Left forelimb (tissue), 1 donor: Measurements from ENCODE around the gene PGLYRP3.
"Not testable (repeated sequence)": the region's sequence is repeated elsewhere in the genome, so short reads cannot be mapped to it uniquely, and the experiment has no call there.

ENCODE experiments used
- DNase-seq: peaks from one replicate; pipeline ENCODE4 v3.0.0-alpha.2; 2018; ENCODE audit warnings: low spot score

The PGLYRP3 gene

DNA sequence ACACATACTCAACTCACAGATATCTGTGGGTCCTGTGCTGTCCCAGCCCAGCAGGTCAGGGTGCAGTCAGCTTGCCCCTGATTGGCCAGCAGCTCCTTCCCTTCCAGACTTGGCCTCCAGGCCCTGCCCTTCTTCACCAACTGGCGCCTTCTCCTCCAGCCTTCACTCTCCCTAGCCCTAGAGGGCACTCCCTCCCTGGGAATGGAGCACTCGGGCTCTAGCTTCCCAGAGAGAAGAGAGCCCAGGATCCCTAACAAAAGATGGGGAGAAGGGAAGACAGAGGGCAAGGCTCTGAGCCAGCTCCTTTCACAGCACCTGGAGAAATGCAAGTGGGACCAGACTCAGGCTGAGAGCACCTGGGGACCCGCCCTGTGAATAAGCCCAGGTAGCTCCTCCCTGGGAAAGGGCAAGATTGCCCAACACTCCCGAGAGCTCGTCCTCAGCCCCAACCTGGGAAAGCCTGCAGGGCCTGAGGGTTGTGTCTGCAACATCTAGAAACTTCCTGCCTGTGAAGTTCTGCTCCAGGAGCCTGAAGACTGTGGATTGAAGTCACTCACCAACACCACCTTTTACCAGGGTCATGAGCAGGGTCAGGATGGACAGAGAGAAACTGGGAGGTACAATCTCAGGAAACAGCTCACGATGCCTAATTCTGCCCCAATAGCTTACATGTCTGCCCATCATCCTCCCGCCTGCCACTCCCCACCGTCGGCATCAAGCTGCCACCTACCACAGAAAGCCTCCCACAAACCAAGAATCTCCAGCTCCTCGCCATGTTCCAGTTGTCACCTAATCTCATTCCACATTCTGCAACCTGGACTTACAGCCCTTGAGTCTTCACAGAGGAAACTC is 36.0 kb upstream of the PGLYRP3 start, which contains the start of gene PGLYRP4:
PGLYRP4 (minus strand) TSS at position 331 of the 852 bp plus-strand sequence. CDS start 909 bp downstream, outside the sequence.
- no peak for DNase-seq

DNA sequence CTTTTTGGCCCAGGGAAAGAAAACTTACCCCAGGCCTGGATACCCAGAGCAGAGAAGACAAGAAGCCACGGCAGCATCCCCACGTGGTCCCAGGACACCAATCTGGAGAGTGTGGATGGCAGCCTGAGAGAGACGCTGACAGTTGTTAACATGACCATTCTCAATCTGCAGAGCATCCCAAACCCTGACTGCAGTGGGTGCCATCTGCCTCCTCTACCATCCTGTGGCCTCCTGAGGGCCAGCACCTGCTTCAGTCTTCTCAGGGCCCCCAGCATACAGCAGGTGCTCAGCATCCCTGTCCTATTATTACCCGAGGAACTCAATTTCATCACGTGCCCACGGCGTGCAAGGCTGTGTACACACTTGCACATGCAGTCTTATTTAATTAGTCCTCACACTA is 35.1 kb upstream of the PGLYRP3 start:
- no peak for DNase-seq

DNA sequence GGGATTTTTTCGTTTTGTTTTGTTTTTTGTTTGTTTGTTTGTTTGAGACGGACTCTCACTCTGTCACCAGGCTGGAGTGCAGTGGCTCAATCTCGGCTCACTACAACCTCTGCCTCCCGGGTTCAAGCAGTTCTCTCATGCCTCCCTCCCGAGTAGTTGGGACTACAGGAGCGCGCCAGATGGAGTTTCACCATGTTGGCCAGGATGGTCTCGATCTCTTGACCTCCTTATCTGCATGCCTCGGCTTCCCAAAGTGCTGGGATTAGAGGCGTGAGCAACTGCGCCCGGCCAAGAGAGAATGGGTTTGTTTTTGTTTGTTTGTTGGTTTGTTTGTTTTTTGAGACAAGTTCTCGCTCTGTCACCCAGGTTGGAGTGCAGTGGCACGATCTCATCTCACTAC is 34.3 kb upstream of the PGLYRP3 start:
- DNase-seq: not testable (repeated sequence)

DNA sequence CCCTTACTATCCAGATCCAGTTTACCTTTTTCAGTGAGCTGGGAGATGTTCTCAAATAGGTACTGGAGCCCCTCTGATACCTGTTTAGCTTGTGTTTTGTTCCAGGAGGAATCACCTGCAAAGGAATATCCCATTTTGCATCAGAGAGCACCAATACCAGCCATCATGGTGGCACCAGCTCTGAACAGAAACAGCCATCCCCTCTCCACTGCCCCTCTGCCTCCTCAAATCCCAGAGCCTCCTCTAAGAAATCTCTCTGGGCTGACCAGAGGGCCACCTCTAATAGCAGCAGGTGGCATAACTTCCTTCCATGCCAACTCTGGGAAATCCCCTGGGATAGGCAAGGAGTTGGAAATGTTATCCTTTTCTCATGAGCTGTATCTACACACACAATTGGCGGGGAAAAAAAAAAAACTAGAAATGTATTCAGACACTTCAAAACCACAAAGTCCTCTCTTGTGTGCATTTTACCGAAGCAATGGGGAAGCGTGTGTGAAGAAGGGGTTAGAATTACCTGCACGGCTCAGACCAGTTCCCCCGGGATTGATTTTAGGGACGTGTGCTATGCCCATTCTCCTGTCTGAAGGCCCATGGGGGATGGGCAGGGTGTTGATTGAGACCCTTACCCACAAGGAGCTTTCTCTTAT is 33.4 kb upstream of the PGLYRP3 start:
- no peak for DNase-seq

DNA sequence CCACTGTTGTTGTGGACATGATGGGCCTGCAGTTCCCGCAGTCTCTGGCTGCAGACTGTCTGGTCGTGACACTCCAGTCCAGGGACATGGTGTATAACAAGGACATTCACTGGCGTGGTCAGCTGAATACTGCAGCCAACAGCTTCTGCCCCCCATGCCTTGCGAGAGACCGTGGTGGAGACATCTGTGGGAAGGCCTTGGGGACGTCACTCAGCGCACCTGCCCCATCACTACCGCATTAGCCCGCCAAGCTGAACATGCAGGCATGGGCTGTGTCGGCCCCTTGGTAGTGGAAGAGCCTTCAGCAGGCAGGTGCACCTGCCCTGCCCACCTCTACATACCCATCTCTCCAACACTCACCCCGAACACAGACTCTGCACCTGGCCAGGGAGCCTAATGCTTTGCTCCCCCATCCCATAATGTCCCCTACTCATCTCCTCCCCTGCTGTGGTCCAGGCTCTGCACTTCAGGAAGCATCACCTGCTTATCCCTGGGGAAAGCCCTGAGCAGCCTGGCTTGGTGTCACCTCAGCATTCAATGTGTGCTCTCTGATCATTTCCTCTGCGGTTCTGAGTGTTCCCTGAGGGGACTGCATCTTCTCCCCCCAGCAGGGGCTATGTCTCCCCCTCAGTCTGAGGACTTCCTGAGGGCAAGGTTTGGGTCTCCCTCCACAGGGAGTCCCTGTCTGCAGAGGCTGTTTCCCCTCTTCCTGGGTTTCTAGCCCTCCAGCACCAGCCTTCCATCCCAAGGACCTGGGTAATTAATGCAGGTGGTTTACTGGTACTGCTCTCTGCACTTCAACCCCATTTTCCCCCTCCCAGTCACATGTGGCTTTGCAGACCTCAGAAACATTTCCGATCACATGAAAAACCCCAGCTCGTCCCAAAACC is 32.7 kb upstream of the PGLYRP3 start:
- no peak for DNase-seq

DNA sequence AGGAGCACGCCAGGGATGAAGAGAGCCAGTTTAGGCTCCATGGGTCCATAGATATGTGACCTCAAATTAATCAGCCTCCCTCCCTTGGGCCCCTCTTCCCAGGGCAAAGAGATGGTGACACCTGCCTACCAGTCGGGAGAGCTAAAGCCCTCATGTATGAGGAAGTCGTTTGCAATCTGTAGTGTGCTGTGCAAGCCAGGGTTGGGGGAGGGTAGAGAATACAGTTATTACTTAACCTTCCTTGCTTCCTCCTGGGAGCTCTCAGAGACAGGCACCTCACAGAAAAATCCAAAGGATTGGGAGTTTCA is 31.9 kb upstream of the PGLYRP3 start:
- no peak for DNase-seq

DNA sequence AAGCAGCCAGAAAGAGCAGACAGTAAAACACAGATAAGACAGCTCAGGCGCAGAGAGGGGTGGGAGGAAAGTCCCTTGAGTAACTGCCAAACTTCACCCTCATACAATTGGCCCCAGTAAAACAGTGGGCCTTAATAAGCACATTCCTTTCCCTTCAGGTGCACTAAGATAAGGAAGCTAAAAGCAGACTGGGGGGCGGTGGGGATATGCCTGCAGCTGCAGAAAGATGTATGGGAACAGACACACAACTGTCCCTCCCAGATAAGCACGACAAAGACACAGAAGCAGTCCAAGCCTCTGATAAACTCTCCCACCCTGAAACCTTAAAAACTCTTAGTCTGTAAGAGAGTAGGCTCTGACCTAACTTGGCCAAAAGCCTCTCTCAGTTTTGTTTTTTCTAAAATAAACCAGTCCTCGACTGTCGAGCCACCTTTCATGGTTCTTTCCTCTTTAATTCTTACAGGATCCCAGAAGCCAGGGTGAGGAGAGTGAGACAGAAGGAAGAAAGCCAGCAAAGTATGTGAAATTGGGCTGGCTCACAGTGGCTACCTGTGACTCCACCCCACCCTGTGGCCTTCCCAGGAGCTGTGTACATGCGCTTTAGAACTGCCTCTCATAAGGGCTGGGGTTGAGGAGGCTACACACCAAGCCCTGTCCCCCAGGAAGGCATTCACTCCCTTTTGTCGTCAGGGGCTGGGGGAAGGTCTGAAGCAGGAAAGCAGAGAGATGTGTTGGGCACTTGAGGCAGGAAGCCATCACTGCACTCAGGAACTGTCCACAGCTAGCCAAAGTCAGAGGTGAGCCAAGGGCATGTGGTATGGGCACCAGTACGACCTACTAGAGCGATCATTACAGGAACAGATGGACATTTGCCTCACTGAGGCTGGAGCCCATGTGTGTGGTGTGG is 31.3 kb upstream of the PGLYRP3 start:
- DNase-seq: no peak

DNA sequence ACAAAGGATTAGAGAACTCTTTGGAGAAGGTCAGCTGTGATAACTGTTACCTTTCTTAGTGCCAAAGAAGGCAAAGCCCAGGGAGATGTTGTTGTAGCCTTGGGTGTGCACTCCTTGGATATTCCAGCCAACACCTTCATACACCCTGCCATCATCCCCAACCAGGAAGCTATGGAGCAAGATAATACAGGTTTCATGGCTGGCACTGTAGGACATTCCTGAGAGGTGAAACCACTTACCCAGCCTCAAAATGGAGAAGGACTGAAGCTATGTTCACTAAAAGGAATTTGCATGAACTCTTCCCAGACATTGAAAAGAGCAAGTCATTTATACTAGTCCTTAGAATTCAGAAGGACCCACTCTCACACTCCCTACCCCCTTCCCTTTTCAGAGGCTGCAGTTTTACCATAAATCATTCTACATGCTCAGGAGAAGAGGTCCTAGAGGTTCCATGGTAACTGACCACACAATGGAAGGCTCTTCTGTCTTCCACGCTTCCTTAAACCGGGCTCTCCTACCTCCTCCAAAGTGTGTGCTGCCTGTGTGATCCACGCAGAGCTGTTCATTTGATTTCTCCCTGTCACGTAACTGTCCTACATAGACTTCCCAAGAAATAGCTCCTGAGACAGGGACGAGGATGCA is 30.4 kb upstream of the PGLYRP3 start:
- no peak for DNase-seq

DNA sequence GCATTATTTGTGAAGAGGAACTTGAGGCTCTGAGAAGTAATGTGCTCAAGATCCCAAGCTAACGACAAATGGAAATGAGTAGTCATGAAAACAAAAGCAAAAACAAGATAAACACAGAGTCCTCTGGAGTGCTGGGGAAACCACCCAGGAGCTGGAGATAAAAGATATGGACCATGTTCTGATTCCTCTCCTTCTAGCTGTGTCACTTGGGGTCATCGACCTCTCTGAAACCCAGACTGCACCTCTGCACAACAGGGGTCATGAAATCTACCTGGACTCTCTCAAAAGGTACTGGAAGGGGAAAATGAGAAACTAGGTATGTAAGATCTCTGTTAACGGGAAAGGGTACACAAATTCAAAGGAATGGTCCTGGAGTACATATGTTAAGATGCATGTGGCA is 29.4 kb upstream of the PGLYRP3 start:
- DNase-seq: no peak

DNA sequence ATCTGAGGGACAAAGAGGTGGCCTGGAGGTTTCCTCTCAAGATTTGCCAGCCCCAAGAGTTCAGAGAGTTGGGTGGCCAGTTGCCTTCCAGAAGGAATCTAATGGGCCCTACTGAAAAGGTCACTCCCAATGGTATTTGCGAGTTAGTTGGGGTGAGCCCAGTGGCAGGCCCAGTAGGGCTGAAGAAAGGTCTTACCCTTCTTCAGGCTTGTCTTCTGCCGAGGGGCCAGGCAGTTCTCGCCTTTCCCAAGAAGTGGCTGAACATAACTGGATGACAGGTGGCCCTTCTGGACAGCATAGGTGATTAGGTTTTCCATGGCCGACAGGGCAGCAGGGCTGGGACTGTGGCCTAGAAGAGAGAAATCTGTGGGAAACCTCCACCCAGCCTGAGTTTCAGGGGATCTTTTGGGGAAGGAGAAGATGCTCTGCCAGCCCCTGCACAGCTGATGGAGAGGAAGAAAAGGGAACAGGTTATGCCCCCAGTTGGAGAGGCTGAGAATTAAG is 28.7 kb upstream of the PGLYRP3 start:
- DNase-seq: no peak

DNA sequence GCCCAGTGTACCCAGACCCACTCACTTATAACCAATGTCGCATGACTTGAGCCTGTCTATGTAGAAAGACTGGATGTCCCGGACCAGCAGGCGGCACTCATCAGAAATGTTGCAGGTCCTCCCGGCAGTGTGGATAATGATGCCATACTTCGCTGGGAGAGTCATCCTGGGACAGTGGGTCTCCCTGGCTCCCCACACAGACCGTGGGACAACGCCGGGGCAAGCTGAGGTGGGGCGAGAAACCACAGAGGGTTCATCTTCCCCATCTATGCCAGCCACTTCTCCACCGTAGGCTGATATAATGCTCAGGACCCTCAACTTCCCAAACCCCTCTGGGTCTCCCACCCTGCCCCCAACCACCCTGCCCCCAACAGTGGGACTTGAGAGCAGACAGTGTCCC is 27.6 kb upstream of the PGLYRP3 start:
- DNase-seq: no peak

DNA sequence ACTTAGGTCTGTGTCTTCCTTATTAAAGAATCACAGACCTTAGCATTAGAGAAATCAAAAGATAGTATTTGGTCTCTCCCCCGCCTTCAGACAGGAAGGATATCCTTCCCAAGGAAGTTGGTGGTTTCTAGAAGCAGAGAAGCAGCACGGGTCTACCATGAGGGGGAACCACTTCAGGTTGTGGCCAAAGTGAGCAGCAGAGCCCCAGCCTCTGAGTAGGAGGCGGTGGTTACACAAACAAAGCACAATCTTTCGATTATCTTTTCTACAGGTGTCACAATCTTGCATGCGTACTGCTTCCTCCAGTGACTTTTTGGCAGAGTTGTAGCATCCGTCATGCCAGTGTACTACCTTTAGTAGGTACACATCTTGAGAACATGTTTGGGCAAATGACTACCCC is 27.1 kb upstream of the PGLYRP3 start:
- no peak for DNase-seq

DNA sequence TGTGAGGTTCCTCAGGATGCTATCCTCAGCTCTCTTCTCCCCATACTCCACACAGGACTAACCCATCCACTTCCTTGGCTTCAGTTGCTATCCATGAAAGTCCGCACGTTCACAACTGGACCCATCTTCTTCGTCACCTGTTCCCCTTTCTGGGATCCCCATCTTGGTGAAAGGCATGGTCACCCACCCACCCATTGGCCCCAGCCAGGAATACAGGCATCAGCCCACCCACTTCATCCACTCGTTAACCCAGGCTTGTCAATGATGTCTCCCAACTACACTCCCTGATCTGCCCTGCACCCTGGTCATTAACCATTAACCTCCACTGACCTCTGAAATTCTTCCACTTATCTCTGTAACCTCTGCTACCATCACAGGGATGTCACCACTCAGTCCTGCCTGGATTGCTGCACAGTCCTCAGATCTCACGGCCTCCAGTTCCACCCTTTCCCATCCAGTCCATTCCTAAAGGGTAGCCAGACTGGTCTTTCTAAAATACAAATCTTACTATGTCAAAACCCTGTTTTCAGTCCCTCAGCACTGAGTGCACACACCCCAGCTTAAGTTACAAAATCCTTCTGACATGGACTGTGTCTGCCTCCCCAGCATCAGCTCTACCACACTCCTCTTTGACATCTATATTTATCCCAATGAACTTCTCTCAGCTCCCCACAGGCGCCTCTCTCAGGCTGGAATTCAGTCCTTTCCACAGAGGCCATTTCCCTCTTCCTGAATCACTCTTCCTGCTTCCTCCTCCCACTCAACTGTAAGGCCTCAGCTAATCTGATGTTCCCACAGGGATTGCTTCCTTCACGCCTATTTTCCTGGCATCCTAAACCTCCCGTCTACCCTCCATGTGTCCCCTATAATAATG is 25.5 kb upstream of the PGLYRP3 start:
- no peak for DNase-seq

DNA sequence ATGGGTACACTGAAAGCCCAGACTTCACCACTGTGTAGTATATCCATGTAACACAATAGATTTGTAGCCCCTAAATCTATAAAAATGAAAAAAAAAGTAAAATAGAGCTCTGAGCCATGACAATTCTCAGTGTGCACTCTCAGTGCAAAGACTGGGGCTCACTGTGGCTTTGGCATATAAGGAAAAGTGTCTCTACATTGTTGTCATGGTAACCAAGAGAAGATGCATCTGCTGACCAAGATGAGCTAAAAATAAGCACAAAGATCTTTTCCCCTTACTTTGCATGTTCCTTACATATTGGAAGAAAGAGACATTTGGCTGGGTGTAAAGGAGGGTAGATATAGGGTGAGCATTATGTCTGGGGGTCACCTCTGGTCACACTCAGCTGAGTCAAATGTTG is 23.9 kb upstream of the PGLYRP3 start:
- DNase-seq: no peak

DNA sequence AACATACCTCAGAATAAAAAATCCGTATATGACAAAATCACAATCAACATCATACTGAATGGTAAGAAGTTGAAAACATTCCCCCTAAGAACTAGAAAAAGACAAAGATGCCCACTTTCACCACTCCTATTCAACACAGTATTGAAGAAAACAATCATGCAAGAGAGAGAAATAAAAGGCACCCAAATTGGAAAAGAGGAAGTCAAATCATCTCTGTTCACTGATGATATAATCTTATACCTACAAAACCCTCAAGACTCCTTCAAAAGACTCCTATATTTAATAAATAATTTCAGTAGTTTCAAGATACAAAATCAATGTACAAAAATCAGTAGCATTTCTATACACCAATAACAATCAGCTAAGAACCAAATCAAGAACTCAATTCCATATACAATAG is 21.1 kb upstream of the PGLYRP3 start:
- DNase-seq: no peak

DNA sequence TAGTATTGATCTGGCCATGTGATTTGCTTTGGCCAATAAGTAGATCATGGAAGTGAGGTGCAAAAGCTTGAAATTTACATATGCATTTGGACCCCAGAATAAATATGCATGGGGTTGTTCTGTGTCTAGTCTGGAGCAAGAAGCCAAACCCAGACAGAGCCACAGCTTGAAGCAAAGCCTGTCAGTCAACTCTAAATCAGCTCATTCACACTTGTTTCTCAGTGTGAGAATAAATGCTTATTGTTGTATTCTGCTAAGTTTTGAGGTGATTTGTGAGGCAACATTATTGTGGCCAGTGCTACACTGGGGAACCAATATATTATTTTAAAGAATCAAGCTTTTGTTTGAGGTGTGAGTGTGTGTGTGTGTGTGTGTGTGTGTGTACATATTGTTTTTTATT is 12.2 kb upstream of the PGLYRP3 start:
- DNase-seq: no peak

DNA sequence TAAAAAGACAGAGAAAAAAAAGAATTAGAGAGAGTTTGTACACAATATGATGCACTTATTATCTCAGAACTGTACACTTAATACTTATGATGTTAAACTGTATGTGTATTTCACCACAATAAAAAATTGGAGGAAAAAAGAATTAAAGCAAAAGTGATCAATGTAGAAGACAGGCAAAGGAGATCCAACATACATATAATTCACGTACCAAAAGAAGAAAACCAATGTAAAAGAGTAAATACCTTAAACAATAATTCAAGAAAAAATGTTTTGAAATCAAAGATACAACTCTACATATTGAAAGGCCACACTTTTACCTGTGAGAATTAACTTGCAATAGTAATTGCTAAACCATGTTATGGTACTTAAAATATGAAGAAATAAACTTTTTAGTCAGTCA is 9.8 kb upstream of the PGLYRP3 start:
- no peak for DNase-seq

DNA sequence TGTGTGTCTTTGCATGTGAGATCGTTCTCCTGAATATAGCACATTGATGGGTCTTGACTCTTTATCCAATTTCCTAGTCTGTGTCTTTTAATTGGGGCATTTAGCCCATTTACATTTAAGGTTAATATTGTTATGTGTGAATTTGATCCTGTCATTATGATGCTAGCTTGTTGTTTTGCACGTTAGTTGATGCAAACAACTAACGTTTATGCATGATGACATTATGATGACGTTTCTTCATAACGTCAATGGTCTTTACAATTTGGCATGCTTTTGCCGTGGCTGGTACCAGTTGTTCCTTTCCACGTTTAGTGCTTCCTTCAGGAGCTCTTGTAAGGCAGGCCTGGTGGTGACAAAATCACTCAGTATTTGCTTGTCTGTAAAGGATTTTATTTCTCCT is 5.4 kb upstream of the PGLYRP3 start:
- DNase-seq: not testable (repeated sequence)

DNA sequence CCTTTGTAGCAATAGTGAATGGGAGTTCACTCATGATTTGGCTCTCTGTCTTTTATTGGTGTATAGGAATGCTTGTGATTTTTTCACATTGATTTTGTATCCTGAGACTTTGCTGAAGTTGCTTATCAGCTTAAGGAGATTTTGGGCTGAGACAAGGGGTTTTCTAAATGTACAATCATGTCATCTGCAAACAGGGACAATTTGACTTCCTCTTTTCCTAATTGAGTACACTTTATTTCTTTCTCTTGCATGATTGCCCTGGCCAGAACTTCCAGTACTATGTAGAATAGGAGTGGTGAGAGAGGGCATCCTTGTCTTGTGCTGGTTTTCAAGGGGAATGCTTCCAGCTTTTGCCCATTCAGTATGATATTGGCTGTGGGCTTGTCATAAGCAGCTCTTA is 3.3 kb upstream of the PGLYRP3 start:
- DNase-seq: not testable (repeated sequence)

DNA sequence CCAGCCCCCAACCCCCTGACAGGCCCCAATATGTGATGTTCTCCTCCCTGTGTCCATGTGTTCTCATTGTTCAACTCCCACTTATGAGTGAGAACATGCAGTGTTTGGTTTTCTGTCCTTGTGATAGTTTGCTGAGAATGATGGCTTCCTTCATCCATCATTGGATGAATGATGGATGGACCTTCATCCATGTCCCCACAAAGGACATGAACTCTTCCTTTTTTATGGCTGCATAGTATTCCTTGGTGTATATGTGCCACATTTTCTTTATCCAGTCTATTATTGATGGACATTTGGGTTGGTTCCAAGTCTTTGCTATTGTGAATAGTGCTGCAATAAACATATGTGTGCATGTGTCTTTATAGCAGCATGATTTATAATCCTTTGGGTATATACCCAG is 1.6 kb upstream of the PGLYRP3 start:
- not testable (repeated sequence) for DNase-seq
